ENCODE data around the gene PCSK6.
"Not testable (repeated sequence)": the region's sequence is repeated elsewhere in the genome, so short reads cannot be mapped to it uniquely, and the experiment has no call there.

PCSK6 gene

DNA sequence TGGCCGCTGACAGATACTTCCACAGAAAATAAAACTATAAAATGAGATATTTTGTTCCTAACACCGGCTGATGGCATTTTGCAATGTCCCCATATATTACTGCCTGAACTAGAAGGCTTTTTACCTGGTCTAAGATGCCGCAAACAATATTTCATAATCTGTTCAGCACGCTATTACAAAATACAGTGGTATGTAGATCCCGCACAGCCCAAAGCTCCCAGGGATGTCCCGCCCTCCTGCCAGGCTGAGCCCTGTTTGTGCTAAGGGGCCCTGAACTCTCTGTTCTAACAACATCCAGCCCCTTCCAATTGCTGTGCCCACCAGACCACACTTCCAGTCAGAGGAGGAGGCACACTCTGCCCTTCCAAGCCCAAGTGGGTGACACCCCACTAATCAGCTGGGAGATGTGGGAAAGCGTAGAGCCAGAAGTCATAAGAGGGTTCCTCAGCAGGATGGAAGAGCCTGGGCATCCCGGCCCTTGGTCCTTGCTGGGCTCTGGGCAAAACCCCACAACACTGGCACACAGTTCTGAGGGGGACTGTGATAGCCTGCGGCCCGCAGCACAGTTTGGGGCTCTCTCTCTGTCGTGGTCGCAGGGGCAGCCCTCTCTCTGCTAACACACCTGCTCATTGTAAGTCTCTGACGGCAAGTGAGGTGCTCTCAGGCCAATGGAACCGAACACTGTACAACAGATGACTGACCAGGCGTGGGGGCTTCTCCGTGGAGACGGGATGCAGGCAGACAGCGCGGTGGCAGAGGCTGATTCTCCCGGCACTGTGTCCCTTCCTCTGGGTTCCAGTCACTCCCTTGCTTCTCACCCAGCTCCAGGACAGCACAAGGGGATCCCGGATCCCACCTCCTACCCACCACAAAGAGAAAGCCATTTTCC, 55.2 kb downstream of the PCSK6 start:
- Mint-ChIP-seq H3K9me3 (peaks cover 6% of the 10 kb centered on the region), H3K27ac (no peak overlapping the region)
- ATAC-seq = no peak

GRCh38 chr15:101433396-101433795, 56.1 kb downstream of the PCSK6 start:
- no peak for ATAC-seq
- Mint-ChIP-seq H3K4me1 (no peaks in the 10 kb centered on the region), H3K36me3 (no peaks in the 10 kb centered on the region), H3K27ac (no peak overlapping the region), H3K27me3 (peaks cover 41% of the 10 kb centered on the region), H3K9me3 (no peaks in the 10 kb centered on the region), H3K4me3 (no peak overlapping the region)

More for the DNA sequence above, 55.2 kb downstream of the PCSK6 start:
- Mint-ChIP-seq H3K27me3 (peaks cover 50% of the 10 kb centered on the region), H3K4me1 (no peaks in the 10 kb centered on the region), H3K4me3 (no peak overlapping the region), H3K36me3 (no peaks in the 10 kb centered on the region)

- Mint-ChIP-seq H3K4me1 (no peaks in the 10 kb centered on the region), H3K9me3 (no peaks in the 10 kb centered on the region), H3K36me3 (no peaks in the 10 kb centered on the region), H3K4me3 (no peak overlapping the region), H3K27me3 (peaks cover 40% of the 10 kb centered on the region), H3K27ac (no peak overlapping the region)
- ATAC-seq = no peak
These were observed 56.5 kb downstream of the PCSK6 start for GRCh38 chr15:101432982-101433381.

- no peak for ATAC-seq
- peaks cover 40% of the 10 kb centered on the region for H3K27me3 Mint-ChIP-seq
- H3K27ac Mint-ChIP-seq = no peak overlapping the region
- H3K4me1 Mint-ChIP-seq = no peaks in the 10 kb centered on the region
- H3K36me3 Mint-ChIP-seq = no peaks in the 10 kb centered on the region
- no peak overlapping the region for H3K4me3 Mint-ChIP-seq
- no peaks in the 10 kb centered on the region for H3K9me3 Mint-ChIP-seq
These were observed 57.8 kb downstream of the PCSK6 start for GRCh38 chr15:101431748-101432147.

- no peaks in the 10 kb centered on the region for H3K4me1 Mint-ChIP-seq
- ATAC-seq = no peak
These were observed 58.2 kb downstream of the PCSK6 start for GRCh38 chr15:101431301-101431700.

GRCh38 chr15:101429646-101430045, 59.9 kb downstream of the PCSK6 start:
- Mint-ChIP-seq H3K4me1 (no peaks in the 10 kb centered on the region), H3K27ac (no peak overlapping the region), H3K4me3 (no peak overlapping the region), H3K27me3 (peaks cover 37% of the 10 kb centered on the region), H3K36me3 (no peaks in the 10 kb centered on the region), H3K9me3 (no peaks in the 10 kb centered on the region)
- no peak for ATAC-seq

More at GRCh38 chr15:101431301-101431700, 58.2 kb downstream of the PCSK6 start:
- H3K4me3 Mint-ChIP-seq = no peak overlapping the region
- peaks cover 40% of the 10 kb centered on the region for H3K27me3 Mint-ChIP-seq
- H3K36me3 Mint-ChIP-seq = no peaks in the 10 kb centered on the region
- H3K27ac Mint-ChIP-seq = no peak overlapping the region
- H3K9me3 Mint-ChIP-seq = no peaks in the 10 kb centered on the region

DNA sequence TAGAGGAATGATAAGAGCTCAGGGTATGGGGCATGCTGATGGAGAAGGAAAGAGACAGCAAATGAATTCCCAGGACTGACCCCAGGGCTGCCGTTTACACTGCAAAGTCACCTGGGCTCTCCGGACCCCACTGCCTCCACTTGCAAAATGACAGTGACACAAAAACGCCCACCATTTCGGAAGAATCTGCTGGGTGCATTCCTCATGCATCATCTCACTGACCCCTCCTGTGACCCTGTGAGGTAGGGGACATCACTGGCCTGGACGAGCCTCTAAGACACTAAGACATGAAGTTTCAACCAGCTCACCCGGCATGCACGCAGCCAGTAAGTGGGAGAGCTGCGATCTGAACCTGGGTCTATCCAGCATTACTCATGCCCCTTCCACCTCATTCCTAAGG, 60.3 kb downstream of the PCSK6 start:
- no peaks in the 10 kb centered on the region for H3K36me3 Mint-ChIP-seq
- H3K27me3 Mint-ChIP-seq = peaks cover 37% of the 10 kb centered on the region
- no peak overlapping the region for H3K27ac Mint-ChIP-seq
- no peaks in the 10 kb centered on the region for H3K9me3 Mint-ChIP-seq
- H3K4me1 Mint-ChIP-seq = no peaks in the 10 kb centered on the region
- ATAC-seq = no peak
- no peak overlapping the region for H3K4me3 Mint-ChIP-seq

- no peak overlapping the region for H3K27ac Mint-ChIP-seq
- no peak for ATAC-seq
- H3K4me3 Mint-ChIP-seq = no peak overlapping the region
These were observed 60.7 kb downstream of the PCSK6 start for GRCh38 chr15:101428758-101429157.

GRCh38 chr15:101427606-101428487, 61.7 kb downstream of the PCSK6 start:
- H3K36me3 Mint-ChIP-seq = no peaks in the 10 kb centered on the region
- H3K4me3 Mint-ChIP-seq = no peak overlapping the region
- no peaks in the 10 kb centered on the region for H3K4me1 Mint-ChIP-seq
- H3K27me3 Mint-ChIP-seq = peaks cover 28% of the 10 kb centered on the region
- H3K9me3 Mint-ChIP-seq = peaks cover 2% of the 10 kb centered on the region
- no peak overlapping the region for H3K27ac Mint-ChIP-seq
- no peak for ATAC-seq

More at GRCh38 chr15:101428758-101429157, 60.7 kb downstream of the PCSK6 start:
- Mint-ChIP-seq H3K27me3 (peaks cover 32% of the 10 kb centered on the region), H3K9me3 (no peaks in the 10 kb centered on the region), H3K4me1 (no peaks in the 10 kb centered on the region), H3K36me3 (no peaks in the 10 kb centered on the region)

DNA sequence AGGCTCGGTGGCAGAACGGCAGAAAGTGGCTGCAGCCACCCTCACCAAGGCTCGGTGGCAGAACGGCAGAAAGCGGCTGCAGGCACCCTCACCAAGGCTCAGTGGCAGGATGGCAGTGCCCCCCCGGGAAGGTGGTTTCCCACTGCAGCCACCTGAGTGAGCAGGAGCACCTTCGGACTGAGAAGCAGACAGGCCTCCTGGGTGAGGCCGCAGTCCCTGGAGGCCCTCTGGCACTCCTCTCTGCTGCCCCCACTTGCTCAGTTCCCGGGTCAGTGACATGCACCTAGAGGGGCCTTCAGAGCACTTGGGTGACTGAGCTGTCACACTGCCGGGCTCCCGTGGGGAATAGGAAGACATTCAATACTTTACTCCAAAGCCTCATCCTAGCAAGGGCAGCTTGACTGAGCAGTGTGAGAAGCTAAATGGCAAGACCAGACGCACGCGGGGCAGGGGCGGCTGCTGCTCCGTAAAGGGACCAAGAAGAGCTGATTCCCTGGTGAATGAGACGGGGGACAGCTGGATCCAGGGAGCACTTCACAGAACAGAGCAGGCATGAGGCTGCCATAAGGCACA, 62.7 kb downstream of the PCSK6 start:
- Mint-ChIP-seq H3K27ac (no peak overlapping the region), H3K4me1 (no peaks in the 10 kb centered on the region), H3K36me3 (no peaks in the 10 kb centered on the region), H3K4me3 (no peak overlapping the region), H3K27me3 (peaks cover 28% of the 10 kb centered on the region), H3K9me3 (peaks cover 6% of the 10 kb centered on the region)
- no peak for ATAC-seq

- Mint-ChIP-seq H3K27me3 (peaks cover 26% of the 10 kb centered on the region), H3K4me3 (no peak overlapping the region), H3K36me3 (no peaks in the 10 kb centered on the region), H3K9me3 (peaks cover 6% of the 10 kb centered on the region), H3K4me1 (no peaks in the 10 kb centered on the region), H3K27ac (no peak overlapping the region)
- no peak for ATAC-seq
These were observed 63.6 kb downstream of the PCSK6 start for GRCh38 chr15:101425787-101426365.

DNA sequence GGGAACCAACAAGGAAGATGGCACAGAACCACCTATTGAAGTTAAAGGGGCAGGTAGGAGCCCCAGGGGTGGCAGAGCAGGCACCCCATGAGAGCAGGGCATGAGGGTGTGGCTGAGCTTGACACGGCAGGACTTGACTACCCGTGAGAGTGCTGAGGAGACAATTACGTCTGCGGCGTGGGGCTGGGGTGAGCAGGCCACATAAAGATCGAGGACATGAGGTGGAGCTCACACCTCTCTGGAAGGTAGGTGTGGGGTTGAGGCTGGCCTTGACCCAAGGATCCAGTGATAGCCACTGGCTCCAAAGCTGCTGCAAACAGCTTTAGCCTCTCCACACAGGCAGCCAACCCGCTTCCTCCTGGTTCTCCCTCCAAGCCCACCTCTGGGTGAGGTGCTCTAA, 64.5 kb downstream of the PCSK6 start:
- Mint-ChIP-seq H3K4me1 (no peaks in the 10 kb centered on the region), H3K27ac (no peak overlapping the region), H3K36me3 (no peaks in the 10 kb centered on the region), H3K9me3 (peaks cover 6% of the 10 kb centered on the region), H3K4me3 (no peak overlapping the region), H3K27me3 (peaks cover 26% of the 10 kb centered on the region)
- ATAC-seq = no peak

DNA sequence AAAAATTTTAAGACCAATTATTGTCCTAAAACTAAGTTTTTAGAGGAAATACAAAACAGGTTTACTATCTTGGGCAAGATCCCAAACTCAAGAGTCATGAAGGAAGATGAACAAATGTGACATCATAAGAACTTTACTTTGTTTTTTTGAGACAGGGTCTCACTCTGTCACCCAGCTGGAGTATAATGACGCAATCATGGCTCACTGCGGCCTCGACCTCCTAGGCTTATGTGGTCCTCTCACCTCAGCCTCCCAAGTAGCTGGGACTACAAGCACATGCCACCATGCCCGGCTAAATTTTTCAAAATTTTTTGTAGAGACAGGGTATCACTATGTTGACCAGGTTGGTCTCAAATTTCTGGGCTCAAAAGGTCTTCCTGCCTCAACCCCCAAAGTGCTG, 69.3 kb downstream of the PCSK6 start:
- Mint-ChIP-seq H3K27ac (no peak overlapping the region), H3K9me3 (peaks cover 9% of the 10 kb centered on the region), H3K36me3 (no peaks in the 10 kb centered on the region), H3K4me1 (no peaks in the 10 kb centered on the region), H3K27me3 (peaks cover 25% of the 10 kb centered on the region), H3K4me3 (no peak overlapping the region)
- ATAC-seq = no peak

- not testable (repeated sequence) for H3K4me3 Mint-ChIP-seq, H3K27ac Mint-ChIP-seq, ATAC-seq, H3K4me1 Mint-ChIP-seq, H3K27me3 Mint-ChIP-seq, H3K9me3 Mint-ChIP-seq, H3K36me3 Mint-ChIP-seq
These were observed 73.0 kb downstream of the PCSK6 start for GRCh38 chr15:101416475-101416874.

GRCh38 chr15:101413239-101413638, 76.3 kb downstream of the PCSK6 start:
- peaks cover 24% of the 10 kb centered on the region for H3K27me3 Mint-ChIP-seq
- peaks cover 15% of the 10 kb centered on the region for H3K4me1 Mint-ChIP-seq
- peaks cover 6% of the 10 kb centered on the region for H3K9me3 Mint-ChIP-seq
- H3K36me3 Mint-ChIP-seq = no peaks in the 10 kb centered on the region
- ATAC-seq = no peak
- H3K27ac Mint-ChIP-seq = no peak overlapping the region
- H3K4me3 Mint-ChIP-seq = no peak overlapping the region

Measured in stimulated activated memory B cell treated with anti-CD40 and anti-IgM and Interleukin-4, amounts not matched to agents 10 μg/mL and 1 μg/mL and 100 μg/mL, for 72 hours (primary cell).